ENCODE results near the gene LAMTOR5.

DNA sequence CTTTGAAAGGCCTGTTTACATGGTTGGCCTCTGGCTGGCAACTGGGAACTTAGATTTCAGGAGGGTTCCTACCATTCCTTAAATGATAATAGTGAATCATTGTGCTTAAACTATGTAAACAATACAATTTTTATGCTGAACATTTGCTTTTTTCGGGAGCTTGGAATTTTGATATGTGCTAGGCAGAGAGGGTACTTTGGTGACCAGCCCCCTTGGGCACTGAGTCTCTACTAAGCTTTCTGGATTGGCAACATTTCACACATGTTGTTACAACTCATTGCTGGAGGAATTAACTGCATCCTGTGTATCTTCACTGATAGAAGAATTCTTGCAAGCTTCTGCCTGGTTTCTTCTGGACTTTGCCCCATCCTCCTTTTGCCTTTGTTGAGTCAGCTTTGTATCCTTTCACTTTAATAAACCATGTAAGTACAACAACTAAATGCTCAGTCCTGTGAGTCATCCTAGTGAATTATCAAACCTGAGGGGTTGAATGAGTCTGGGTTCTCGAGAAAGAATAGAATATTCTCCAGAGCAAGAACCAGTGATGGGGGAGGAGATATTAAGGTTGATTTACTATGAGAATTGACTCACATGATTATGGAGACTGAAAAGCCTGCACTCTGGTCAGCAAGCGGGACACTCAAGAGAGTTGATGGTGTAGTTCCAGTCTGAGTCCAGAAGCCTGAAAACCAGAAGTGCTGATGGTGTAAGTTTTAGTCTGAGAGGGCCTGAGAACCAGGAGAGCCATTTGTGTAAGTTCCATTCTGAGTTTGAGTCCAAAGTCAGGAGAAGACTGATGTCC lies 13.6 kb downstream of the LAMTOR5 start:
- no peak for TF ChIP-seq CTCF (IDR thresholded peaks at IDR 0.05)
- no peak for TF ChIP-seq EZH2phosphoT487 (IDR thresholded peaks at IDR 0.05; ENCODE audit: borderline replicate concordance, low read depth)
- no peak for TF ChIP-seq RFX5 (IDR thresholded peaks at IDR 0.05; ENCODE audit: low read length)
- TF ChIP-seq ZBTB33 (IDR thresholded peaks at IDR 0.05; ENCODE audit: borderline replicate concordance, low read depth) = no peak
- TF ChIP-seq RAD21 (IDR thresholded peaks at IDR 0.05; ENCODE audit: low read length) = no peak
- no peak for TF ChIP-seq POLR2AphosphoS5 (IDR thresholded peaks at IDR 0.05; ENCODE audit: low read depth, low read length)
- no peak for TF ChIP-seq TAF1 (IDR thresholded peaks at IDR 0.05; ENCODE audit: borderline replicate concordance, low read depth, low read length)
- TF ChIP-seq, protein P1, sequence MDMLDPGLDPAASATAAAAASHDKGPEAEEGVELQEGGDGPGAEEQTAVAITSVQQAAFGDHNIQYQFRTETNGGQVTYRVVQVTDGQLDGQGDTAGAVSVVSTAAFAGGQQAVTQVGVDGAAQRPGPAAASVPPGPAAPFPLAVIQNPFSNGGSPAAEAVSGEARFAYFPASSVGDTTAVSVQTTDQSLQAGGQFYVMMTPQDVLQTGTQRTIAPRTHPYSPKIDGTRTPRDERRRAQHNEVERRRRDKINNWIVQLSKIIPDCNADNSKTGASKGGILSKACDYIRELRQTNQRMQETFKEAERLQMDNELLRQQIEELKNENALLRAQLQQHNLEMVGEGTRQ (IDR thresholded peaks at IDR 0.05; ENCODE audit: borderline replicate concordance, low read depth, low read length) = no peak
